ENCODE measurements around the gene MCAT.
A peak's percentile ranks its signal among the peaks of the same experiment; 100 is the strongest.

- TF ChIP-seq EZH2 (IDR thresholded peaks at IDR 0.05; ENCODE audit: insufficient read depth, poor library complexity, severe bottlenecking) (peak; percentile 55), EZH2phosphoT487 (IDR thresholded peaks at IDR 0.05; ENCODE audit: insufficient read depth, low read depth) (peak; percentile 82)
These were observed 33.2 kb downstream of the MCAT start for GRCh38 chr22:43109921-43110443.
